Keratinocyte (primary cell): ENCODE data around the gene MYDGF. TPM values are rescaled to one million over a fixed set of nuclear protein-coding genes. Genes with fewer than 3 reads are reported as not detected.

ENCODE experiments used
- DNase-seq: peaks from one replicate; pipeline ENCODE4 v3.0.0-alpha.2; 2011; ENCODE audit warnings: low read depth, missing footprints, low spot score
- FAIRE-seq: peaks from 2 replicates; lab custom pipeline; 2011; peaks lifted over from hg19 to GRCh38; lab: Jason Lieb, UNC
- H2AFZ ChIP-seq: 2 replicates; pipeline ENCODE4 v1.6.0; 2012; ENCODE audit warnings: low read length, control low read depth, inconsistent platforms; ENCODE audit not compliant: control insufficient read depth
- H3K27ac ChIP-seq: 2 replicates; pipeline ENCODE4 v1.5.1; 2011; ENCODE audit warnings: low read length; ENCODE audit not compliant: control insufficient read depth, insufficient read depth
- H3K27me3 ChIP-seq: 3 replicates; pipeline ENCODE4 v1.6.0; 2011; ENCODE audit warnings: low read length; ENCODE audit not compliant: control insufficient read depth, insufficient read depth; ENCODE audit errors: extremely low read depth
- H3K36me3 ChIP-seq, 2 experiments: 2 replicates in 1 of 2; 3 replicates in 1 of 2; pipeline ENCODE4 v1.5.1; 2011; ENCODE audit warnings: low read length in 2 of 2, mild to moderate bottlenecking in 1 of 2; ENCODE audit not compliant: control insufficient read depth in 2 of 2, insufficient read depth in 2 of 2; ENCODE audit errors: extremely low read depth in 1 of 2
- H3K4me1 ChIP-seq: 3 replicates; pipeline ENCODE4 v1.5.1; 2011; ENCODE audit warnings: low read length; ENCODE audit not compliant: control insufficient read depth, insufficient read depth; ENCODE audit errors: extremely low read depth
- H3K4me2 ChIP-seq: 3 replicates; pipeline ENCODE4 v1.6.0; 2011; ENCODE audit warnings: low read depth, low read length; ENCODE audit not compliant: control insufficient read depth, insufficient read depth; ENCODE audit errors: extremely low read depth
- H3K4me3 ChIP-seq, 3 experiments: fragments of 200-600 bp in 1 of 3; sonication (generic) in 1 of 3; 2 replicates in 2 of 3; 3 replicates in 1 of 3; pipeline ENCODE4 v1.5.1; 2011 to 2016; ENCODE audit warnings: low read length in 3 of 3, mild to moderate bottlenecking in 3 of 3, control low read depth in 2 of 3, inconsistent platforms in 1 of 3, low read depth in 1 of 3, mixed read lengths in 1 of 3, mixed run types in 1 of 3, moderate library complexity in 1 of 3; ENCODE audit not compliant: control insufficient read depth in 2 of 3, insufficient read depth in 2 of 3; ENCODE audit errors: extremely low read depth in 1 of 3
- H3K79me2 ChIP-seq: 2 replicates; pipeline ENCODE4 v1.6.0; 2012; ENCODE audit warnings: low read length; ENCODE audit not compliant: control insufficient read depth, insufficient read depth
- H3K9ac ChIP-seq: 3 replicates; pipeline ENCODE4 v1.6.0; 2011; ENCODE audit warnings: low read length; ENCODE audit not compliant: control insufficient read depth, insufficient read depth; ENCODE audit errors: extremely low read depth
- H3K9me1 ChIP-seq: 3 replicates; pipeline ENCODE4 v1.6.0; 2011; ENCODE audit warnings: low read length; ENCODE audit not compliant: control insufficient read depth, insufficient read depth; ENCODE audit errors: extremely low read depth
- H3K9me3 ChIP-seq: 2 replicates; pipeline ENCODE4 v1.5.1; 2012; ENCODE audit warnings: low read depth, low read length; ENCODE audit not compliant: control insufficient read depth
- H4K20me1 ChIP-seq: 3 replicates; pipeline ENCODE4 v1.6.0; 2011; ENCODE audit warnings: low read length; ENCODE audit not compliant: control insufficient read depth, insufficient read depth; ENCODE audit errors: extremely low read depth
- CTCF ChIP-seq, 3 experiments: IDR thresholded peaks in 1 of 3; conservative IDR thresholded peaks in 1 of 3; optimal IDR thresholded peaks in 1 of 3; 2 replicates in 2 of 3; 3 replicates in 1 of 3; pipeline versions ENCODE3 to v1.5.1; 2011; ENCODE audit warnings: low read length in 3 of 3, mild to moderate bottlenecking in 3 of 3, moderate library complexity in 2 of 3, control low read depth in 1 of 3, inconsistent platforms in 1 of 3; ENCODE audit not compliant: insufficient read depth in 2 of 3; ENCODE audit errors: extremely low read depth in 1 of 3
- EZH2 ChIP-seq: IDR thresholded peaks from one replicate; pipeline ENCODE4 v1.6.1; 2012; ENCODE audit warnings: inconsistent platforms, mild to moderate bottlenecking, low read length, moderate library complexity
- dilution Hi-C: fragments of 300-500 bp; cut with MboI; formaldehyde crosslinking; loops from one replicate; pipeline ENCODE4 v1.7.0; 2020; ENCODE audit warnings: low sequenced_read_pairs; ENCODE audit not compliant: extremely low pct_ligation_motif_present
- polyA plus RNA-seq, 5 experiments: library from polyadenylated mRNA; depleted of rRNA in 3 of 5; stranded (reverse) in 3 of 5; stranded (forward) in 1 of 5; unstranded in 1 of 5; fragments of >200 nt; gene quantifications; 1 replicate in 1 of 5; 2 replicates in 3 of 5; 3 replicates in 1 of 5; pipeline versions ENCODE4 v1.2.1 to v1.2.3, GENCODE V29; 2011 to 2012; ENCODE audit warnings: missing spikeins in 2 of 5, low read depth in 1 of 5, low replicate concordance in 1 of 5

MYDGF gene
- polyA plus RNA-seq, 1 donor (not counting 4 experiments of a cell fraction or from before 2014, with no cell fraction given) = 85.9 TPM

- Histone ChIP-seq H3K9me3 (no peaks in the 10 kb centered on the region), H3K27ac (no peak overlapping the region), H3K79me2 (peaks cover 2% of the 10 kb centered on the region), H3K4me3 (no peak overlapping the region), H3K9me1 (no peaks in the 10 kb centered on the region), H3K27me3 (no peaks in the 10 kb centered on the region), H2AFZ (no peak overlapping the region), H4K20me1 (no peaks in the 10 kb centered on the region), H3K4me2 (no peak overlapping the region), H3K36me3 (peaks cover 62 to 69% of the 10 kb centered on the region in 2 experiments), H3K9ac (no peak overlapping the region), H3K4me1 (peaks cover 3% of the 10 kb centered on the region)
- no peak for DNase-seq
- dilution Hi-C loops = no loop called here
- no peak for FAIRE-seq
- no peak for TF ChIP-seq CTCF (optimal IDR thresholded peaks at IDR 0.05 in 1 of 3, IDR thresholded peaks at IDR 0.05 in 1 of 3, conservative IDR thresholded peaks at IDR 0.05 in 1 of 3; ENCODE audit: extremely low read depth in 1 of 3, insufficient read depth in 2 of 3, low read length in 3 of 3)
- TF ChIP-seq EZH2 = no peak
Measured at GRCh38 chr19:4687396-4687795, 17.3 kb upstream of the MYDGF start.

- DNase-seq (no peak), FAIRE-seq (no peak)
- Histone ChIP-seq H3K4me2 (no peak overlapping the region), H3K9ac (no peak overlapping the region), H3K27me3 (no peaks in the 10 kb centered on the region), H3K36me3 (peaks cover 62 to 67% of the 10 kb centered on the region in 2 experiments), H3K79me2 (no peaks in the 10 kb centered on the region), H3K4me3 (no peak overlapping the region), H3K9me3 (no peaks in the 10 kb centered on the region), H3K4me1 (no peaks in the 10 kb centered on the region), H3K27ac (no peak overlapping the region), H2AFZ (no peak overlapping the region), H3K9me1 (no peaks in the 10 kb centered on the region), H4K20me1 (no peaks in the 10 kb centered on the region)
- TF ChIP-seq CTCF (optimal IDR thresholded peaks at IDR 0.05 in 1 of 3, IDR thresholded peaks at IDR 0.05 in 1 of 3, conservative IDR thresholded peaks at IDR 0.05 in 1 of 3; ENCODE audit: extremely low read depth in 1 of 3, insufficient read depth in 2 of 3, low read length in 3 of 3) = no peak
- TF ChIP-seq EZH2 = no peak
- dilution Hi-C loops = no loop called here
Measured at GRCh38 chr19:4686700-4687099, 16.6 kb upstream of the MYDGF start.
